ENCODE data around the gene FHAD1. TPM values are rescaled to one million over a fixed set of nuclear protein-coding genes. Genes with fewer than 3 reads are reported as not detected.

FHAD1 gene
- total RNA-seq, 1 donor from 2014 or later: 1.3 TPM

DNA sequence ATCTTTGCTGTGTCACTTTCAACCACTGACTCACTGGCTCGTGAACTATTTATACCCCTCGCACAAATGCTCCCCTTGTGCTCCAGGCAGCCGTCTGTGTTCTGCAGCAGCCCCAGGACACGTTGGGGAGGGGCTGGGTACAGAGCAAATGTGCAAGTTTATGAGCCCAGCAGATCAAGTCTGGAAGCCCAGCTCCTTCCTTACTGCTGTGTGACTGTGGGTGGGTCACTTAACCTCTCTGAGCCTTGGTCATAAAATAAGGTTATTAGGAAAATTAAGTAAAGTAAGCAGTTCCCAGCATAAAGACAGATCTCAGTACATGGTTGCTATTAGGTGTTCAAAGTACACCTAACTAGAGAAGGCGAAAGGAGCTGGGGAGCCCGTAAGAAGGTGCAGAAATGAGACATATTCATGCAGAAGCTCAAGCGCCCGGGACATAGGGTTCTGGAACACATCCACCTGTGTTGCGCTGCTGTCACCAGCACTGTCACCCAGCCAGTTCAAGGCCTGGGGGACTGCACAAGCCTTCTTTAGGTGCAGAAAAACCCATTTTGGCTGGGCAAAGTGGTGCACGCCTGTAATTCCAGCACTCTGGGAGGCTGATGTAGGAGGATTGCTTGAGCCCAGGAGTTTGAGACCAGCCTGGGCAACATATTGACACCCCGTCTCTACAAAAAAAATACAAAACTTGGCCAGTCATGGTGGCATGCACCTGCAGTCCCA, 176.5 kb downstream of the FHAD1 start:
- H3K27ac Mint-ChIP-seq: no peak overlapping the region
- peaks cover 4% of the 10 kb centered on the region for H3K36me3 Mint-ChIP-seq
- DNase-seq (ENCODE audit: low spot score in 2 of 2, unreplicated experiment in 2 of 2): no peak
- TF ChIP-seq, protein P1, sequence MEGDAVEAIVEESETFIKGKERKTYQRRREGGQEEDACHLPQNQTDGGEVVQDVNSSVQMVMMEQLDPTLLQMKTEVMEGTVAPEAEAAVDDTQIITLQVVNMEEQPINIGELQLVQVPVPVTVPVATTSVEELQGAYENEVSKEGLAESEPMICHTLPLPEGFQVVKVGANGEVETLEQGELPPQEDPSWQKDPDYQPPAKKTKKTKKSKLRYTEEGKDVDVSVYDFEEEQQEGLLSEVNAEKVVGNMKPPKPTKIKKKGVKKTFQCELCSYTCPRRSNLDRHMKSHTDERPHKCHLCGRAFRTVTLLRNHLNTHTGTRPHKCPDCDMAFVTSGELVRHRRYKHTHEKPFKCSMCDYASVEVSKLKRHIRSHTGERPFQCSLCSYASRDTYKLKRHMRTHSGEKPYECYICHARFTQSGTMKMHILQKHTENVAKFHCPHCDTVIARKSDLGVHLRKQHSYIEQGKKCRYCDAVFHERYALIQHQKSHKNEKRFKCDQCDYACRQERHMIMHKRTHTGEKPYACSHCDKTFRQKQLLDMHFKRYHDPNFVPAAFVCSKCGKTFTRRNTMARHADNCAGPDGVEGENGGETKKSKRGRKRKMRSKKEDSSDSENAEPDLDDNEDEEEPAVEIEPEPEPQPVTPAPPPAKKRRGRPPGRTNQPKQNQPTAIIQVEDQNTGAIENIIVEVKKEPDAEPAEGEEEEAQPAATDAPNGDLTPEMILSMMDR (IDR thresholded peaks at IDR 0.05; ENCODE audit: unreplicated experiment): no peak
- peaks cover 16% of the 10 kb centered on the region for H3K4me1 Mint-ChIP-seq
- H3K4me3 Mint-ChIP-seq: no peak overlapping the region
- no peaks in the 10 kb centered on the region for H3K9me3 Mint-ChIP-seq
- H3K27me3 Mint-ChIP-seq (ENCODE audit: low read depth): no peaks in the 10 kb centered on the region

DNA sequence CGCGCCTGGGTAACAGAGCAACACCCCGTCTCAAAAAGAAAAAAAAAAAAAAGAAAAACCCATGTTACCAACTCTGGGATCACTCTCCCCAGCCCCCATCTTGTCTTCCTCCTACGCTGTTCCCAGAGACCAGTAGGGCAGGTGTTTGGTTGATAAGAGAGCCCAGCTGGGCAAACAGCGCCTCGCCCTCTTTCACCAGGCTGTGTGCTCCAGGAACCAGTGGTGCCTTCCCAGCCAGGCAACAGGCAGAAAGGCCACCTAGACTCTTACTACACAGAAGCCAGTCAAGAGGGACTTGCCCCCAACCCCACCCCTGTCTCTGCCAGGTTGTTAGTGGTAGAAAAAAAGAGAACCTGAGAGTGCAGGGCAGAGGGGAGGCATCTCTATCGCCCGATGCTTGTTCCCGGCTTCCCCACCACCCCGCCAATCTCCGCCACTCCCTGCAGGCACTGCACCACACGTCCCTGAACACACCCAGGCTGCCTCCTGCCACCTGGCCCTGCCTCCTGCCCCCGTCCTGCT, 177.2 kb downstream of the FHAD1 start:
- TF ChIP-seq, protein P1 (IDR thresholded peaks at IDR 0.05; ENCODE audit: unreplicated experiment): no peak
- DNase-seq (ENCODE audit: low spot score in 2 of 2, unreplicated experiment in 2 of 2): no peak
- Mint-ChIP-seq H3K36me3 (peaks cover 4% of the 10 kb centered on the region), H3K4me1 (peaks cover 11% of the 10 kb centered on the region), H3K27ac (no peak overlapping the region), H3K9me3 (no peaks in the 10 kb centered on the region), H3K4me3 (no peak overlapping the region), H3K27me3 (ENCODE audit: low read depth) (no peaks in the 10 kb centered on the region)

DNA sequence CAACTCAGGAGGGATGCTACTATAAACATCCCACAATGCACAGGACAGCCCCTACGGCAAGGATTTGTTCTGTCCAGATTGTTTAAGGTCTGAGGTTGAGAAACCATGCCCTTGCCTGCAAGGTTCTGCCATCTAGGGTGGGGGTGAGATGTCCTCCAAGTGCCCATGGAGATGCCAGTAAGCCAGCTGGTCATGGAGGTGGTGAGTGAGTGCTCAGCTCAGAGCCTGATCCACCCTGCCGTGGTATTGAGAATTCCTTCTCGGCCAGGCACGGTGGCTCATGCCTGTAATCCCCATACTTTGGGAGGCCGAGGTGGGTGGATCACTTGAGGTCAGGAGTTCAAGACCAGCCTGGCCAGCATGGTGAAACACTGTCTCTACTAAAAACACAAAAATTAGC, 178.0 kb downstream of the FHAD1 start:
- TF ChIP-seq, protein P1 (IDR thresholded peaks at IDR 0.05; ENCODE audit: unreplicated experiment): no peak
- no peaks in the 10 kb centered on the region for H3K9me3 Mint-ChIP-seq
- no peak overlapping the region for H3K4me3 Mint-ChIP-seq
- no peak overlapping the region for H3K27ac Mint-ChIP-seq
- peaks cover 4% of the 10 kb centered on the region for H3K36me3 Mint-ChIP-seq
- no peaks in the 10 kb centered on the region for H3K27me3 Mint-ChIP-seq (ENCODE audit: low read depth)
- no peak for DNase-seq (ENCODE audit: low spot score in 2 of 2, unreplicated experiment in 2 of 2)
- peaks cover 11% of the 10 kb centered on the region for H3K4me1 Mint-ChIP-seq

DNA sequence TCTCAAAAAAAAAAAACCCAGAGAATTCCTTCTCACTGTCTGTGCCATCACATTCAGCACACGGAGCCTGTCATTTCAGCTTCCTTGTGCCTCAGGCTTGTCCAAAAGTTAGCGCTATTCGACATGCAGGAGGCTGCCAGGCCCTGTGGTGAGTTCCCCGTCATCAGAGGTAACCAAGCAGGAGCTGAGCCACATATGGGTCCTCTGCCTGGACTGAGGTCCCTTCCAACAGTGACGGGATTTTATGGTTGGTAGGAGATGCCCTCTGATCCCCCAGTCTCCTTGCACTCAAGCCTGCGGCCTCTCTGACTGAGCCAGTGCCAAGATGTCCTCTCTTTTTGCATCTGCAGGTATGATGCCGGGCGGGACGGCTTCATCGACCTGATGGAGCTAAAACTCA, 178.5 kb downstream of the FHAD1 start:
- peaks cover 11% of the 10 kb centered on the region for H3K4me1 Mint-ChIP-seq

DNA sequence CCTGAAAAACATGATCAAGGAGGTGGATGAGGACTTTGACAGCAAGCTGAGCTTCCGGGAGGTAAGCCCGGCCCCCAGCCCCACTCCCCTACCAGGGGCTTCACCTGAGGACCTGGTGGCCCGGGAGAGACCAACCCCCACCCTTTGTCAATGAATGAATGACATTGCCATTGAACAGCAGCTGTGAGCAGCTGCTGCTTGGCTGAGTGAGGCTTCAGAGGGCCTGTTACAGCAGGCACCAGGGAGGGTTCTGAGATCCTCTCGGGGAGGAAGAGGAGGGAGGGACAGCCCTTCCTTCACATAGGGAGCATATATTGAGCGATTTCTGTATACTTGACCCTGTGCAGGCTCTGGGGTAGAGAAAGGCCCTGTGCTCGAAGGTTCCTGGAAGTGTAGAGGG, 178.9 kb downstream of the FHAD1 start:
- Mint-ChIP-seq H3K36me3 (peaks cover 4% of the 10 kb centered on the region), H3K27me3 (ENCODE audit: low read depth) (no peaks in the 10 kb centered on the region), H3K27ac (no peak overlapping the region), H3K9me3 (no peaks in the 10 kb centered on the region), H3K4me3 (no peak overlapping the region), H3K4me1 (peaks cover 11% of the 10 kb centered on the region)
- DNase-seq (ENCODE audit: low spot score in 2 of 2, unreplicated experiment in 2 of 2): no peak
- TF ChIP-seq, protein P1 (IDR thresholded peaks at IDR 0.05; ENCODE audit: unreplicated experiment): no peak

More for the DNA sequence above, 178.5 kb downstream of the FHAD1 start:
- peaks cover 4% of the 10 kb centered on the region for H3K36me3 Mint-ChIP-seq
- H3K27ac Mint-ChIP-seq: no peak overlapping the region
- no peak for DNase-seq (ENCODE audit: low spot score in 2 of 2, unreplicated experiment in 2 of 2)
- H3K9me3 Mint-ChIP-seq: no peaks in the 10 kb centered on the region
- TF ChIP-seq, protein P1 (IDR thresholded peaks at IDR 0.05; ENCODE audit: unreplicated experiment): no peak
- H3K4me3 Mint-ChIP-seq: no peak overlapping the region
- no peaks in the 10 kb centered on the region for H3K27me3 Mint-ChIP-seq (ENCODE audit: low read depth)
